GM18526 (cell line): ENCODE measurements around the gene UST.

Experiments
- POLR2A ChIP-seq: IDR thresholded peaks from 3 replicates; pipeline ENCODE4 v1.6.1; 2011; ENCODE audit not compliant: insufficient read length; ENCODE audit errors: extremely low read depth

Gene UST

GRCh38 chr6:148716811-148717210 is 30.0 kb upstream of the UST start:
- no peak for TF ChIP-seq POLR2A

- no peak for TF ChIP-seq POLR2A
Observed at GRCh38 chr6:148720406-148720805, 26.4 kb upstream of the UST start.

GRCh38 chr6:148720897-148721296 is 25.9 kb upstream of the UST start:
- no peak for TF ChIP-seq POLR2A

DNA sequence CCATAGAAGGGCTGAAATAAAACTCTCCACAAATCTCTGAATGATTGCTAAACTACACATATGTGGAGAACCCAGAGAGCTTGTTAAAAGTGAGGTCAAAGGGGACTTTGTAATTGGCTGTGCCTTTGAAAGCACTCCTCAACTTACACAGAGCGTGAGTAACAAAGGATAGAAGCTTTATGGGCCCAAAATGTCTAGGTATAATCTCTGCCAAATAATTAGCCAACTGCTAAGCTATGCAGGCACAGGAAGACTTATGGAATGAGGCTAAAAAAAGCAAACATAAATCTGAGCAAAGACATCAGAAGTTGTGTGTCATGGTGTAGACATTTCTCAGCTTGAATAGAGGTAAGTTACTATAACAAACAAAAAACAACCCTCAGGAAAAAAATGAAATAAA is 23.3 kb upstream of the UST start:
- TF ChIP-seq POLR2A, result no peak

DNA sequence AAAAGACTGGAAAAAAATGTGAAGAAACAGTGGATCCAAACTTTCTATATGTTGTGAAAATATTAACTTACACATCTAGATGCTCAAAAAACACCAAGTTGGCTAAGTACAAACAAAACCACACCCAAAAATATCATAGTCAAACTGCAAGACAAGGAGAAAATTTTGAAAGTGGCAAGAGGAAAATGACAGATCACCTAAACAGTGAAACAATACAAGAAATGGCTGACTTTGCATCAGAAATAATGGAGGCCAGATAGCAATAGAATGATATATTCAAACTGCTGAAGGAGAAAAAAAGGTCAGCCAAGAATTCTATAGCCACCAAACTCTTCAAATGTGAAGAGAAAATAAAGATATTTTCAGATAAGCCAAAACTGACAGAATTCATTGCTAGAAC is 22.4 kb upstream of the UST start:
- TF ChIP-seq POLR2A, result no peak

DNA sequence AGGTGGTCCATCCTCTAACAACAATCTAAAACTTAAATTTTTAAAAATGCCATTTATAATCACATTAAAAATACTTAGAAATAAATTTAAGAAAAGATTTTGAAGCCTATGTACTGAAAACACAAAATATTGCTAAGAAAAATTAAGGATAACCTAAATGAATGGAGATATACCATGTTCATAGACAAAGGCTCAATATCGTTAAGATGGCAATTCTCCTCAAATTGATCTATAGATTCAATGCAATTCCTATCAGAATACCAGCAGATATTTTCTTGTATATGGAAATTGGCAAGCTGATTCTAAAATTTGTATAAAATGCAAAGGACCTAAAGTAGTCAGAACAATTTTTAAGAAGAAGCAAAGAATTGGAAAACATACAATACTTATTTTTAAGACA is 19.7 kb upstream of the UST start:
- TF ChIP-seq POLR2A, result no peak

DNA sequence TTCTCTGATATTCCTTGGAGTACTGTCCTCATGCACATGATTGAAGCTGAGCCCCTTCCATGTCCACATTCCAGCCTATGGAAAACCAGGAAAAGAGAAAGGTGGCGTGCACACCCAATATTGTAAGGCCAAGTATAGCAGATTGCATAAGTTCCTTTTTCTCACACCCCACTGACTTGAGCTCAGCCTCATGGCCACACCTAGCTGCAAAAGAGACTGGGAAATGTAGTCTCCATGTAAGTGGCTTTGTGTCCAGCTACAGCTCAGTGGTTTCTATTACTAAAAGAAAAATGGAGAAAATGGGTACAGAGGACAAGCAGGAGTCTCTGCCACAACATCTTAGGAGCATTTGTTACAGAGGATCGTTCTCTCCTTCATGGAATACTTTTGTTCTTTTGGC is 10.8 kb upstream of the UST start:
- no peak for TF ChIP-seq POLR2A

- no peak for TF ChIP-seq POLR2A
Observed at GRCh38 chr6:148736774-148737412, 9.9 kb upstream of the UST start.

DNA sequence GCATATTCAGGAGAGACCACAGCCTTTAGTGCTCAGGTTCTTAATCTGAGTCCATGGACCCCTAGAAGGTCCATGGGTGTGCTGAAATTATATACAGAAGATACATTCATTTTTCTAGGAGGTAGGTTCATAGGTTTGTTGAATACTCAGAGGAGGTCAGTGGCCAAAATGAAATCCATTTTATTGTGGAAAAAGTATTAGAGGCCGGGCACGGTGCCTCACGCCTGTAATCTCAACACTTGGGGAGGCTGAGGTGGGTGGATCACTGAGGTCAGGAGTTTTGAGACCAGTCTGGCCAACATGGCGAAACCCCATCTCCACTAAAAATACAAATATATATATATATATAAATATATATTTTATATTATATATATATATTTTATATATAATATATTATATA is 9.0 kb upstream of the UST start:
- TF ChIP-seq POLR2A, result no peak

GRCh38 chr6:148738946-148739821 is 7.6 kb upstream of the UST start:
- no peak for TF ChIP-seq POLR2A

GRCh38 chr6:148739822-148740128 is 7.1 kb upstream of the UST start:
- no peak for TF ChIP-seq POLR2A

GRCh38 chr6:148743476-148743875 is 3.4 kb upstream of the UST start:
- TF ChIP-seq POLR2A, result no peak

DNA sequence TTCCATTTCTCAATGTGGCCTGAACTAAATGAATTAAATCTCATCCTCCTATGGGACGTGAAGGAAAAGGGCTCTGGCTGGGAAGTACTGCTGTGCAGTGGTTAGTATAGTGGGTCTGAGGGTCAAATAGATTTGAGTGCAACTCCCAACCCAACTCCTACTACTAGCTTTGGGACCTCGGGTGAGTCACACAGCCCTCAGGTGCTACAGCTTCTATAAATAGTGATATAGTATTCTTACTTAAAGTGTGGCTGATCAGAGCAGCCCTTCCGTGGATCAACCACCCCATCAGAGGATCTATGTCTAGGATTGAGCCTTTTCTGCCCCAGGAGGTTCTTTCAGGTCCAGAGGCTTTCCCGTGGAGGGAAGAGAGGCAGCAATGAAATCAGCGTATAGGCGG is 904 bp upstream of the UST start:
- no peak for TF ChIP-seq POLR2A

GRCh38 chr6:148747145-148747470 is 278 bp downstream of the UST start:
- TF ChIP-seq POLR2A, result no peak

- TF ChIP-seq POLR2A, result no peak
Observed at GRCh38 chr6:148747471-148748165, 788 bp downstream of the UST start.

- no peak for TF ChIP-seq POLR2A
Observed at GRCh38 chr6:148749674-148750073, 2.8 kb downstream of the UST start.
